Ascending aorta (tissue), 2 donors: ENCODE measurements around the gene TTC29. TPM values are rescaled to one million over a fixed set of nuclear protein-coding genes. Genes with fewer than 3 reads are reported as not detected.

Experiments
- DNase-seq, 2 donors: peaks; one replicate each; pipeline ENCODE4 v3.0.0-alpha.2; 2019; ENCODE audit warnings: low spot score in 2 of 2
- H3K27ac ChIP-seq, 2 donors: fragments of 200-600 bp; sonication (generic); one replicate each; pipeline ENCODE4 v1.5.1; 2016 to 2017; ENCODE audit warnings: mild to moderate bottlenecking in 1 of 2
- H3K27me3 ChIP-seq: fragments of 200-600 bp; sonication (generic); one replicate; pipeline ENCODE4 v1.5.1; 2017
- H3K36me3 ChIP-seq, 2 donors: fragments of 200-600 bp; sonication (generic); one replicate each; pipeline ENCODE4 v1.5.1; 2016
- H3K4me1 ChIP-seq, 2 donors: fragments of 200-600 bp; sonication (generic); one replicate each; pipeline ENCODE4 v1.5.1; 2016 to 2017; ENCODE audit warnings: mild to moderate bottlenecking in 1 of 2
- H3K4me3 ChIP-seq, 2 donors: fragments of 200-600 bp; sonication (generic); one replicate each; pipeline ENCODE4 v1.5.1; 2016 to 2017; ENCODE audit warnings: mild to moderate bottlenecking in 1 of 2
- H3K9me3 ChIP-seq, 2 donors: fragments of 200-600 bp; sonication (generic); one replicate each; pipeline ENCODE4 v1.5.1; 2016
- CTCF ChIP-seq, 3 experiments: fragments of 200-600 bp in 2 of 3; fragments of 450-650 bp in 1 of 3; sonication (generic) in 2 of 3; IDR thresholded peaks; one replicate each; pipeline ENCODE4 v1.5.1; 2016 to 2019; ENCODE audit warnings: antibody characterized with exemption in 3 of 3, mild to moderate bottlenecking in 1 of 3, moderate library complexity in 1 of 3
- intact Hi-C: fragments of 100-400 bp; cut with DNase I; formaldehyde crosslinking; loops from one replicate; pipeline ENCODE4 v1.15.1; 2023
- total RNA-seq: library from RNA; depleted of rRNA; stranded (reverse); fragments of >200 nt; gene quantifications from one replicate; pipeline ENCODE4 v1.1.0, GENCODE V29; 2016

Gene TTC29
- total RNA-seq, 1 donor from 2014 or later: not detected

GRCh38 chr4:146857298-146857697 is 88.4 kb downstream of the TTC29 start:
- H3K4me3 ChIP-seq: no peak overlapping the region
- no peaks in the 10 kb centered on the region for H3K4me1 ChIP-seq
- no peaks in the 10 kb centered on the region for H3K9me3 ChIP-seq
- H3K27ac ChIP-seq: no peak overlapping the region
- intact Hi-C loops: no loop called here
- H3K36me3 ChIP-seq: no peaks in the 10 kb centered on the region
- no peaks in the 10 kb centered on the region for H3K27me3 ChIP-seq
- DNase-seq: no peak
- TF ChIP-seq CTCF (IDR thresholded peaks at IDR 0.05): no peak

GRCh38 chr4:146855761-146856160 is 89.9 kb downstream of the TTC29 start:
- no peak for DNase-seq
- Histone ChIP-seq H3K4me1 (no peaks in the 10 kb centered on the region), H3K36me3 (no peaks in the 10 kb centered on the region), H3K4me3 (no peak overlapping the region), H3K27me3 (no peaks in the 10 kb centered on the region), H3K27ac (no peak overlapping the region), H3K9me3 (no peaks in the 10 kb centered on the region)
- no peak for TF ChIP-seq CTCF (IDR thresholded peaks at IDR 0.05)
- intact Hi-C loops: no loop called here

GRCh38 chr4:146852360-146852759 is 93.3 kb downstream of the TTC29 start:
- DNase-seq: no peak
- no peak for TF ChIP-seq CTCF (IDR thresholded peaks at IDR 0.05)
- no peaks in the 10 kb centered on the region for H3K9me3 ChIP-seq
- no peak overlapping the region for H3K27ac ChIP-seq
- no peak overlapping the region for H3K4me3 ChIP-seq
- H3K27me3 ChIP-seq: no peaks in the 10 kb centered on the region
- no peaks in the 10 kb centered on the region for H3K36me3 ChIP-seq
- no peaks in the 10 kb centered on the region for H3K4me1 ChIP-seq
- intact Hi-C loops: no loop called here

GRCh38 chr4:146847345-146847744 is 98.3 kb downstream of the TTC29 start:
- Histone ChIP-seq H3K4me1 (no peaks in the 10 kb centered on the region), H3K4me3 (no peak overlapping the region), H3K9me3 (no peaks in the 10 kb centered on the region), H3K27me3 (no peaks in the 10 kb centered on the region), H3K27ac (no peak overlapping the region), H3K36me3 (no peaks in the 10 kb centered on the region)
- no peak for DNase-seq
- TF ChIP-seq CTCF (IDR thresholded peaks at IDR 0.05): no peak
- intact Hi-C loops: no loop called here

- no peak for DNase-seq
- intact Hi-C loops: no loop called here
- no peak for TF ChIP-seq CTCF (IDR thresholded peaks at IDR 0.05)
Measured at GRCh38 chr4:146846882-146847281, 98.8 kb downstream of the TTC29 start.

GRCh38 chr4:146844761-146845160 is 100.9 kb downstream of the TTC29 start:
- Histone ChIP-seq H3K36me3 (no peaks in the 10 kb centered on the region), H3K4me1 (no peaks in the 10 kb centered on the region), H3K4me3 (no peak overlapping the region), H3K27ac (no peak overlapping the region), H3K9me3 (no peaks in the 10 kb centered on the region), H3K27me3 (no peaks in the 10 kb centered on the region)
- DNase-seq: no peak
- no peak for TF ChIP-seq CTCF (IDR thresholded peaks at IDR 0.05)
- intact Hi-C loops: no loop called here

More at GRCh38 chr4:146846882-146847281, 98.8 kb downstream of the TTC29 start:
- no peak overlapping the region for H3K27ac ChIP-seq
- no peaks in the 10 kb centered on the region for H3K36me3 ChIP-seq
- no peaks in the 10 kb centered on the region for H3K4me1 ChIP-seq
- H3K27me3 ChIP-seq: no peaks in the 10 kb centered on the region
- no peaks in the 10 kb centered on the region for H3K9me3 ChIP-seq
- no peak overlapping the region for H3K4me3 ChIP-seq
